ENCODE data around the gene KLHL35.
"Not testable (repeated sequence)": the region's sequence is repeated elsewhere in the genome, so short reads cannot be mapped to it uniquely, and the experiment has no call there.

The KLHL35 gene

GRCh38 chr11:75424396-75424795, 8.6 kb downstream of the KLHL35 start:
- Histone ChIP-seq H3K27me3 (ENCODE audit: control insufficient read depth in 1 of 2, insufficient read depth in 2 of 2, low read length in 2 of 2) (peaks cover 0 to 4% of the 10 kb centered on the region in 2 donors), H3K36me3 (ENCODE audit: control insufficient read depth in 1 of 2, insufficient read depth in 2 of 2, low read length in 2 of 2) (peaks cover 0 to 9% of the 10 kb centered on the region in 2 donors), H3K27ac (ENCODE audit: low read depth, low read length) (no peak overlapping the region), H3K9me3 (ENCODE audit: control insufficient read depth in 1 of 2, low read length in 2 of 2) (no peaks in the 10 kb centered on the region), H3K4me3 (ENCODE audit: low read depth in 1 of 2, low read length in 2 of 2) (no peak overlapping the region), H3K4me1 (ENCODE audit: control insufficient read depth in 1 of 2, insufficient read depth in 2 of 2, low read length in 2 of 2) (peaks cover 5 to 18% of the 10 kb centered on the region in 2 donors), H3K9ac (ENCODE audit: low read depth in 1 of 2, low read length in 2 of 2) (no peak overlapping the region)

DNA sequence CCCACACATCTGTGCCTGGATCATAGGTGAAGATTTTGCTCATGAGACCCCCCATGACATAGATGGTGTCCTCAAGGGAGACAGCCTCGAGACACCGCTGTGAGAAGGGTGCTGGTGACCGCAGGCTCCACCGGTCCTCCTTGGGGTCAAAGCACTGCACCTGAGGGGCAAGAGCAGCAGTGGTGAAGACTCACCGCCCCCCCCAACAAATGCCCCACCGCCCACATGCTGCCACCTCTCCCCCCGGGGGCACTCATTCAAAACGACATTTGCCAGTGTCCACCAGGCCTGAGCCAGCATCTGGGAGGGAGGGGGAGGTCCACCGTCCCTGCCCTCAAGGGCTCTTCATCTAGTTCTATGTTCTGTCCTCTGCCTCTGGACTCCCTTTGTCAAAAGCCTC, 9.3 kb downstream of the KLHL35 start:
- no peak overlapping the region for H3K4me3 ChIP-seq (ENCODE audit: low read depth in 1 of 2, low read length in 2 of 2)
- H3K27ac ChIP-seq (ENCODE audit: low read depth, low read length) = no peak overlapping the region
- peaks cover 5 to 18% of the 10 kb centered on the region in 2 donors for H3K4me1 ChIP-seq (ENCODE audit: control insufficient read depth in 1 of 2, insufficient read depth in 2 of 2, low read length in 2 of 2)
- peaks cover 0 to 11% of the 10 kb centered on the region in 2 donors for H3K36me3 ChIP-seq (ENCODE audit: control insufficient read depth in 1 of 2, insufficient read depth in 2 of 2, low read length in 2 of 2)
- H3K9ac ChIP-seq (ENCODE audit: low read depth in 1 of 2, low read length in 2 of 2) = no peak overlapping the region
- no peaks in the 10 kb centered on the region for H3K9me3 ChIP-seq (ENCODE audit: control insufficient read depth in 1 of 2, low read length in 2 of 2)
- no peaks in the 10 kb centered on the region for H3K27me3 ChIP-seq (ENCODE audit: control insufficient read depth in 1 of 2, insufficient read depth in 2 of 2, low read length in 2 of 2)

DNA sequence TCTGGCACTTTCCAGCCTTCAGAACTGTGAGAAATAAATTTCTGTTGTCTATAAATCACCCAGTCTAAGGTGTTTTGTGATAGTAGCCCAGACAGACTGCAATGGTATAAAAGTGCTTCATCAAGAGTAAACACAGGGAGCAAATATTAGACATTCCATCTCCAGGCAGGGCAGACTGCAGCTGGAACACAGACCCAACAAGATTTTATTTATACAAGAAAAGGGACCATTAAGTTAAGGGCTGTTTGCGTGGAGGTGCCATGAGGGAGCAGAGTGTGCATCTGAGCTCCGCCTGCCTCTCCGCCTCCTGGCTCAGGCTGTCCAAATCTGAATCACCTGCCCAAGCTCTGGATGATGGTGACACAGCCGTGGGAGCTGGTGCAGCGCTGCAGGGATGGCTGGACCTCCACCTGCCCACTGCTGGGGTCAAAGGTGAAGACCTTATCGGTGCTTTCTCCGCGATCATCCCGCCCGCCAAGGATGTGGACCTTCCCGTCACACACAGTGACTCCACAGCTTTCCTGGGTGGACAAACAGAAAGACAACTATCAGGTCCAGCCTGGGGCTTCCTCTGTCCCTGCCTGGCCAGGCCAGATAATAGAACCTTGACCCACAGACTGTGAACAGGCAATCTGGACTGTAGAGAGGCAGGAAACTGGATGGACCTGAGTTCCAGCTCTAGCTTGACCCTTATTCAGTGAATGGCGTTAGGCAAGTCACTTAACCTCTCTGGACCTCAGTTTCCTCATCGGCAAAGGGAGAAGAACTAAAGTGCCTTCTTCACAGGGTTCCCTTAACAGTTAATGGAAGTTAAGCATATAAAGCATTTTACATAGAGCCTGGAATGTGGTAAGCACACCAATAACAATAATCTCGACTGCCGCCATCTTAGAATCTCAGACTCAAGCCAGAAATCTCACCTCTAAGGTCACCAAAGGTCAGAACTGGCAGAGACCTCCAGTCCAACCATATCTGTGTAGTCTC, 10.5 kb downstream of the KLHL35 start:
- peaks cover 5 to 18% of the 10 kb centered on the region in 2 donors for H3K4me1 ChIP-seq (ENCODE audit: control insufficient read depth in 1 of 2, insufficient read depth in 2 of 2, low read length in 2 of 2)
- no peaks in the 10 kb centered on the region for H3K9me3 ChIP-seq (ENCODE audit: control insufficient read depth in 1 of 2, low read length in 2 of 2)
- no peak overlapping the region for H3K9ac ChIP-seq (ENCODE audit: low read depth in 1 of 2, low read length in 2 of 2)
- H3K4me3 ChIP-seq (ENCODE audit: low read depth in 1 of 2, low read length in 2 of 2) = no peak overlapping the region
- peaks cover 0 to 13% of the 10 kb centered on the region in 2 donors for H3K36me3 ChIP-seq (ENCODE audit: control insufficient read depth in 1 of 2, insufficient read depth in 2 of 2, low read length in 2 of 2)
- no peaks in the 10 kb centered on the region for H3K27me3 ChIP-seq (ENCODE audit: control insufficient read depth in 1 of 2, insufficient read depth in 2 of 2, low read length in 2 of 2)
- no peak overlapping the region for H3K27ac ChIP-seq (ENCODE audit: low read depth, low read length)

DNA sequence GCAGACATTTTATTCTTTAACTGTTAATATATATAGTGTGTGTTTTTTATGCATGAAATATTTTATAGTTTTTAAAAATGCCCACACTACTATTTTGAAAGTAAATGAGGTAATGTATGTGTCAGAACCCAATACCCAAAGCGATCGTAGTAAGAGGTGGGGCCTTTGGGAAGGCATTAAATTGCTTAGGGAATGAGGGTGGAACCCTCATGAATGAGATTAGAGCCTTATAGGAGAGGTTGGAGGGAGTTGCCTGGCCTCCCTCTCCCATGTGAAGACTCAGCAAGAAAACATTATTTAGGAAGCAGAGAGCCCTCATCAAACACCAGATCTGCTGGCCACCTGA, 11.1 kb downstream of the KLHL35 start:
- no peaks in the 10 kb centered on the region for H3K27me3 ChIP-seq (ENCODE audit: control insufficient read depth in 1 of 2, insufficient read depth in 2 of 2, low read length in 2 of 2)
- H3K4me3 ChIP-seq (ENCODE audit: low read depth in 1 of 2, low read length in 2 of 2) = no peak overlapping the region
- no peaks in the 10 kb centered on the region for H3K9me3 ChIP-seq (ENCODE audit: control insufficient read depth in 1 of 2, low read length in 2 of 2)
- peaks cover 5 to 18% of the 10 kb centered on the region in 2 donors for H3K4me1 ChIP-seq (ENCODE audit: control insufficient read depth in 1 of 2, insufficient read depth in 2 of 2, low read length in 2 of 2)
- no peak overlapping the region for H3K27ac ChIP-seq (ENCODE audit: low read depth, low read length)
- H3K36me3 ChIP-seq (ENCODE audit: control insufficient read depth in 1 of 2, insufficient read depth in 2 of 2, low read length in 2 of 2) = peaks cover 0 to 13% of the 10 kb centered on the region in 2 donors
- H3K9ac ChIP-seq (ENCODE audit: low read depth in 1 of 2, low read length in 2 of 2) = no peak overlapping the region

GRCh38 chr11:75421035-75421602, 11.9 kb downstream of the KLHL35 start:
- Histone ChIP-seq H3K9me3 (ENCODE audit: control insufficient read depth in 1 of 2, low read length in 2 of 2) (no peaks in the 10 kb centered on the region), H3K4me1 (ENCODE audit: control insufficient read depth in 1 of 2, insufficient read depth in 2 of 2, low read length in 2 of 2) (peaks cover 5 to 18% of the 10 kb centered on the region in 2 donors), H3K36me3 (ENCODE audit: control insufficient read depth in 1 of 2, insufficient read depth in 2 of 2, low read length in 2 of 2) (peaks cover 0 to 14% of the 10 kb centered on the region in 2 donors), H3K9ac (ENCODE audit: low read depth in 1 of 2, low read length in 2 of 2) (no peak overlapping the region), H3K4me3 (ENCODE audit: low read depth in 1 of 2, low read length in 2 of 2) (no peak overlapping the region), H3K27ac (ENCODE audit: low read depth, low read length) (no peak overlapping the region), H3K27me3 (ENCODE audit: control insufficient read depth in 1 of 2, insufficient read depth in 2 of 2, low read length in 2 of 2) (no peaks in the 10 kb centered on the region)

DNA sequence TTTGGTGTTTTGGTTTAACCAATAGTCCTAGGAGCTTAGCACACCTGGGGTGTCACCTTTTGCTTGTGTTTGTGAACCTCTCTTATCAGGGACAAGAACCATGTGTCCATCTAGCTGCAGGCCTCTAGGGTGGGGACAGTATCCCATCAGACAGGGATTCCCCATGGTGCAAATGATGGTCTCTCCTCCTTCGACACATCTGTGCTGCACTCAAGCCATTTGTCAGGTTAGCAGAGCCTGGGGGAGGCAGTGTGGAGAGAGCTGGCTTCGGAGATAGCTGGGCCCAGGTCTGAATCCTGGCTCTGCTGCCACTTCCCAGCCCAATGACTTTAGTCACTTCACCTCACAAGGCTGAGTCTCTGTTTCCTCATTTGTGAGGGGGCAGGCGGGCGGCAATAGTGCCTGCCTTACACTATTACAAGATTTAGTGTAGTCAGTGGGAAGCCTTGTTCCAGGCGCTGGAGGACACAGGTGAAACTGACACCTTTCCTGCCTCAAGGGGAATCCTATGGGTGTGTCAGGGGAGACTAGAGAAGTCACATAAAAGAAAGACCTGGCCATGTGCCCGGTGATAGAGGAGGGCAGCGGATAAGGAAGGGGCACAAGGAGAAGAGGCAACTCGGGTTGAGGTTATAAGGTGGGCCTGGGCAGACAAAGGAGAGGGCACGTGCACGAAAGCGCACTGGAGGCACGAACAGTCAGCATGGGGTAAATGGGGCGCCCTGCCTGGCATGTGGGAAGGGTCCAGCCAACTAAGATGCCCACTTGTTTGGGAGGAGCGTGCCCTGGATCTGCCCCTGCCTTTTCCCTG, 12.6 kb downstream of the KLHL35 start:
- no peaks in the 10 kb centered on the region for H3K27me3 ChIP-seq (ENCODE audit: control insufficient read depth in 1 of 2, insufficient read depth in 2 of 2, low read length in 2 of 2)
- H3K27ac ChIP-seq (ENCODE audit: low read depth, low read length) = no peak overlapping the region
- H3K9ac ChIP-seq (ENCODE audit: low read depth in 1 of 2, low read length in 2 of 2) = no peak overlapping the region
- H3K36me3 ChIP-seq (ENCODE audit: control insufficient read depth in 1 of 2, insufficient read depth in 2 of 2, low read length in 2 of 2) = peaks cover 0 to 17% of the 10 kb centered on the region in 2 donors
- no peaks in the 10 kb centered on the region for H3K9me3 ChIP-seq (ENCODE audit: control insufficient read depth in 1 of 2, low read length in 2 of 2)
- no peak overlapping the region for H3K4me3 ChIP-seq (ENCODE audit: low read depth in 1 of 2, low read length in 2 of 2)
- H3K4me1 ChIP-seq (ENCODE audit: control insufficient read depth in 1 of 2, insufficient read depth in 2 of 2, low read length in 2 of 2) = peaks cover 5 to 18% of the 10 kb centered on the region in 2 donors

GRCh38 chr11:75413864-75414263, 19.1 kb downstream of the KLHL35 start:
- Histone ChIP-seq H3K4me3 (ENCODE audit: low read depth in 1 of 2, low read length in 2 of 2) (no peak overlapping the region), H3K9ac (ENCODE audit: low read depth in 1 of 2, low read length in 2 of 2) (no peak overlapping the region), H3K4me1 (ENCODE audit: control insufficient read depth in 1 of 2, insufficient read depth in 2 of 2, low read length in 2 of 2) (no peaks in the 10 kb centered on the region), H3K9me3 (ENCODE audit: control insufficient read depth in 1 of 2, low read length in 2 of 2) (no peaks in the 10 kb centered on the region), H3K27ac (ENCODE audit: low read depth, low read length) (no peak overlapping the region), H3K27me3 (ENCODE audit: control insufficient read depth in 1 of 2, insufficient read depth in 2 of 2, low read length in 2 of 2) (no peaks in the 10 kb centered on the region), H3K36me3 (ENCODE audit: control insufficient read depth in 1 of 2, insufficient read depth in 2 of 2, low read length in 2 of 2) (peaks cover 7 to 30% of the 10 kb centered on the region in 2 donors)

DNA sequence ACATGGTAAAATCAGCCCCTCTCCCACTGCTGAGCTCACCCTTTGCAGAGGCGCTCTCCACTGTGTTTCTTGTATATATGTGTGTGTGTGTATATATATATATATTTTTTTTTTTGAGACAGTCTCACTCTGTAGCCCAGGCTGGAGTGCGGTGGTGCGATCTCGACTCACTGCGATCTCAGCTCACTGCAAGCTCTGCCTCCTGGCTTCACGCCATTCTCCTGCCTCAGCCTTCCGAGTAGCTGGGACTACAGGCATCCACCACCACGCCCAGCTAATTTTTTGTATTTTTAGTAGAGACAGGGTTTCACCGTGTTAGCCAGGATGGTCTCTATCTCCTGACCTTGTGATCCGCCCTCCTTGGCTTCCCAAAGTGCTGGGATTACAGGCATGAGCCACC, 19.9 kb downstream of the KLHL35 start:
- H3K9me3 ChIP-seq (ENCODE audit: control insufficient read depth in 1 of 2, low read length in 2 of 2); H3K9ac ChIP-seq (ENCODE audit: low read depth in 1 of 2, low read length in 2 of 2); H3K4me1 ChIP-seq (ENCODE audit: control insufficient read depth in 1 of 2, insufficient read depth in 2 of 2, low read length in 2 of 2): not testable (repeated sequence)

GRCh38 chr11:75409971-75410370, 23.0 kb downstream of the KLHL35 start:
- not testable (repeated sequence) for H3K9ac ChIP-seq (ENCODE audit: low read depth in 1 of 2, low read length in 2 of 2); H3K4me1 ChIP-seq (ENCODE audit: control insufficient read depth in 1 of 2, insufficient read depth in 2 of 2, low read length in 2 of 2); H3K27ac ChIP-seq (ENCODE audit: low read depth, low read length); H3K27me3 ChIP-seq (ENCODE audit: control insufficient read depth in 1 of 2, insufficient read depth in 2 of 2, low read length in 2 of 2); H3K4me3 ChIP-seq (ENCODE audit: low read depth in 1 of 2, low read length in 2 of 2); H3K9me3 ChIP-seq (ENCODE audit: control insufficient read depth in 1 of 2, low read length in 2 of 2)
- peaks cover 23 to 47% of the 10 kb centered on the region in 2 donors for H3K36me3 ChIP-seq (ENCODE audit: control insufficient read depth in 1 of 2, insufficient read depth in 2 of 2, low read length in 2 of 2)

More for the DNA sequence above, 19.9 kb downstream of the KLHL35 start:
- not testable (repeated sequence) for H3K27me3 ChIP-seq (ENCODE audit: control insufficient read depth in 1 of 2, insufficient read depth in 2 of 2, low read length in 2 of 2); H3K27ac ChIP-seq (ENCODE audit: low read depth, low read length); H3K4me3 ChIP-seq (ENCODE audit: low read depth in 1 of 2, low read length in 2 of 2)
- peaks cover 7 to 29% of the 10 kb centered on the region in 2 donors for H3K36me3 ChIP-seq (ENCODE audit: control insufficient read depth in 1 of 2, insufficient read depth in 2 of 2, low read length in 2 of 2)

DNA sequence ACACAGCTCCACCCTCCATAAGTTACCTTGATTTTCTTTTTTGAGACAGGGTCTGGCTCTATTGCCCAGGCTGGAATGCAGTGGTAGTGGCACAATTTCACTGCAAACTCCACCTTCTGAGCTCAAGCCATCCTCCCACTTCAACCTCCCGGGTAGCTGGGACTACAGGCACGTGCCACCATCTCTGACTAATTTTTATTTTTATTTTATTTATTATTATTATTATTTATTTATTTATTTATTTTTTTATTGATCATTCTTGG, 24.1 kb downstream of the KLHL35 start:
- Histone ChIP-seq H3K4me3 (ENCODE audit: low read depth in 1 of 2, low read length in 2 of 2) (no peak overlapping the region), H3K9ac (ENCODE audit: low read depth in 1 of 2, low read length in 2 of 2) (no peak overlapping the region), H3K4me1 (ENCODE audit: control insufficient read depth in 1 of 2, insufficient read depth in 2 of 2, low read length in 2 of 2) (no peaks in the 10 kb centered on the region), H3K9me3 (ENCODE audit: control insufficient read depth in 1 of 2, low read length in 2 of 2) (no peaks in the 10 kb centered on the region), H3K27me3 (ENCODE audit: control insufficient read depth in 1 of 2, insufficient read depth in 2 of 2, low read length in 2 of 2) (no peaks in the 10 kb centered on the region), H3K36me3 (ENCODE audit: control insufficient read depth in 1 of 2, insufficient read depth in 2 of 2, low read length in 2 of 2) (peaks cover 34 to 51% of the 10 kb centered on the region in 2 donors), H3K27ac (ENCODE audit: low read depth, low read length) (no peak overlapping the region)

All from duodenal mucosa (tissue), 2 donors.